ENCODE measurements around the gene AGBL4. TPM values are rescaled to one million over a fixed set of nuclear protein-coding genes. Genes with fewer than 3 reads are reported as not detected.

Gene AGBL4
- total RNA-seq, 6 experiments from 2014 or later, result not detected

GRCh38 chr1:49389699-49390098, 634.1 kb downstream of the AGBL4 start:
- TF ChIP-seq CTCF (IDR thresholded peaks at IDR 0.05), result no peak
- H3K4me3 Mint-ChIP-seq, result no peak overlapping the region
- peaks cover 9% of the 10 kb centered on the region; the same call in 1 of the 2 replicates for H3K36me3 Mint-ChIP-seq (ENCODE audit: low read depth)
- H3K27me3 Mint-ChIP-seq (ENCODE audit: insufficient read depth), result no peaks in the 10 kb centered on the region; the same call in 1 of the 2 replicates
- H3K9me3 Mint-ChIP-seq, result peaks cover 43% of the 10 kb centered on the region
- H3K4me1 Mint-ChIP-seq (ENCODE audit: low read depth), result no peaks in the 10 kb centered on the region
- H3K27ac Mint-ChIP-seq, result no peak overlapping the region
- no peak for DNase-seq

- Mint-ChIP-seq H3K36me3 (ENCODE audit: low read depth) (peaks cover 6% of the 10 kb centered on the region; the same call in 1 of the 2 replicates), H3K27me3 (ENCODE audit: insufficient read depth) (no peaks in the 10 kb centered on the region), H3K4me3 (no peak overlapping the region), H3K27ac (no peak overlapping the region), H3K9me3 (peaks cover 41% of the 10 kb centered on the region), H3K4me1 (ENCODE audit: low read depth) (no peaks in the 10 kb centered on the region)
- no peak for TF ChIP-seq CTCF (IDR thresholded peaks at IDR 0.05)
- no peak for DNase-seq
Measured at GRCh38 chr1:49364676-49365075, 659.1 kb downstream of the AGBL4 start.

- H3K9me3 Mint-ChIP-seq, result peaks cover 41% of the 10 kb centered on the region
- no peak for TF ChIP-seq CTCF (IDR thresholded peaks at IDR 0.05)
- DNase-seq, result no peak
- H3K4me3 Mint-ChIP-seq, result no peak overlapping the region
- H3K27me3 Mint-ChIP-seq (ENCODE audit: insufficient read depth), result no peaks in the 10 kb centered on the region
- no peak overlapping the region for H3K27ac Mint-ChIP-seq
- H3K4me1 Mint-ChIP-seq (ENCODE audit: low read depth), result no peaks in the 10 kb centered on the region
- peaks cover 6% of the 10 kb centered on the region; the same call in 1 of the 2 replicates for H3K36me3 Mint-ChIP-seq (ENCODE audit: low read depth)
Measured at GRCh38 chr1:49363628-49364027, 660.1 kb downstream of the AGBL4 start.

GRCh38 chr1:49358036-49358435, 665.7 kb downstream of the AGBL4 start:
- Mint-ChIP-seq H3K27ac (no peak overlapping the region), H3K36me3 (ENCODE audit: low read depth) (peaks cover 6% of the 10 kb centered on the region; the same call in 1 of the 2 replicates), H3K27me3 (ENCODE audit: insufficient read depth) (no peaks in the 10 kb centered on the region), H3K4me3 (no peak overlapping the region), H3K9me3 (peaks cover 17% of the 10 kb centered on the region), H3K4me1 (ENCODE audit: low read depth) (no peaks in the 10 kb centered on the region)
- no peak for TF ChIP-seq CTCF (IDR thresholded peaks at IDR 0.05)
- DNase-seq, result no peak

GRCh38 chr1:49356594-49356993, 667.2 kb downstream of the AGBL4 start:
- no peak for TF ChIP-seq CTCF (IDR thresholded peaks at IDR 0.05)
- peaks cover 2% of the 10 kb centered on the region; the same call in 1 of the 2 replicates for H3K36me3 Mint-ChIP-seq (ENCODE audit: low read depth)
- DNase-seq, result no peak
- H3K27me3 Mint-ChIP-seq (ENCODE audit: insufficient read depth), result no peaks in the 10 kb centered on the region; the same call in 1 of the 2 replicates
- peaks cover 10% of the 10 kb centered on the region for H3K9me3 Mint-ChIP-seq
- H3K27ac Mint-ChIP-seq, result no peak overlapping the region
- no peaks in the 10 kb centered on the region; the same call in 1 of the 2 replicates for H3K4me1 Mint-ChIP-seq (ENCODE audit: low read depth)
- no peak overlapping the region for H3K4me3 Mint-ChIP-seq

- H3K4me3 Mint-ChIP-seq, result no peak overlapping the region
- H3K27me3 Mint-ChIP-seq (ENCODE audit: insufficient read depth), result no peaks in the 10 kb centered on the region; the same call in 1 of the 2 replicates
- H3K4me1 Mint-ChIP-seq (ENCODE audit: low read depth), result no peaks in the 10 kb centered on the region; the same call in 1 of the 2 replicates
- H3K36me3 Mint-ChIP-seq (ENCODE audit: low read depth), result no peaks in the 10 kb centered on the region
- TF ChIP-seq CTCF (IDR thresholded peaks at IDR 0.05), result no peak
- DNase-seq, result no peak
- H3K9me3 Mint-ChIP-seq, result peaks cover 22% of the 10 kb centered on the region
- no peak overlapping the region for H3K27ac Mint-ChIP-seq
Measured at GRCh38 chr1:49351768-49352167, 672.0 kb downstream of the AGBL4 start.
